ENCODE measurements around the gene IRAK1. TPM values are rescaled to one million over a fixed set of nuclear protein-coding genes. Genes with fewer than 3 reads are reported as not detected.
A peak's percentile ranks its signal among the peaks of the same experiment; 100 is the strongest.

Gene IRAK1
- total RNA-seq, 6 experiments from 2014 or later, result 103 to 133 (median 120) TPM

DNA sequence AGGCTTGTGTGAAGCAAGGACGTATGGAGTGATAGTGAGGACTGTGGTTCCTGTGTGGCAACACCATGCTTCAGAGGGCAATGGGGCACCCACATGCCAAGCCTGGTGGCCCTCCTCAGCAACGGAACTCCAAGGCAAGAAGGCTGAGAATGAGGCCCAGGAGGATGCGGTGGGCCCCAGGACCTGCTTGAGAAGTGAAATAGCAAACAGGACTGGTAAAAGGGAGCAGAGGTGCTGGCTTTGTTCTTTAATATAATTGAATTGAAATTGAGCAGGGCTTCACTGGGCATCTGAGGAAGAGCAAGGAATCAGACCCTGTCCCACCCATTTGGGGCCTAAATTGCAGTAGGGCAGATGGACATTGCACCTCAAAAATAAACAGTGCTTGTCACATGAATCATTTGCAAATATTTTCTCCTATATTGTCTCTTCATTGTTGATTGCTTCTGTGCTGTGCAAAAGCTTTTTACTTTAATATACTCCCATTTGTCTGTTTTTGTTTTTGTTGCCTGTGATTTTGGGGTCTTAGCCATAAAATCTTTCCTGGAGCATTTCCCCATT is 44.9 kb downstream of the IRAK1 start:
- DNase-seq, result no peak
- TF ChIP-seq, protein P1, sequence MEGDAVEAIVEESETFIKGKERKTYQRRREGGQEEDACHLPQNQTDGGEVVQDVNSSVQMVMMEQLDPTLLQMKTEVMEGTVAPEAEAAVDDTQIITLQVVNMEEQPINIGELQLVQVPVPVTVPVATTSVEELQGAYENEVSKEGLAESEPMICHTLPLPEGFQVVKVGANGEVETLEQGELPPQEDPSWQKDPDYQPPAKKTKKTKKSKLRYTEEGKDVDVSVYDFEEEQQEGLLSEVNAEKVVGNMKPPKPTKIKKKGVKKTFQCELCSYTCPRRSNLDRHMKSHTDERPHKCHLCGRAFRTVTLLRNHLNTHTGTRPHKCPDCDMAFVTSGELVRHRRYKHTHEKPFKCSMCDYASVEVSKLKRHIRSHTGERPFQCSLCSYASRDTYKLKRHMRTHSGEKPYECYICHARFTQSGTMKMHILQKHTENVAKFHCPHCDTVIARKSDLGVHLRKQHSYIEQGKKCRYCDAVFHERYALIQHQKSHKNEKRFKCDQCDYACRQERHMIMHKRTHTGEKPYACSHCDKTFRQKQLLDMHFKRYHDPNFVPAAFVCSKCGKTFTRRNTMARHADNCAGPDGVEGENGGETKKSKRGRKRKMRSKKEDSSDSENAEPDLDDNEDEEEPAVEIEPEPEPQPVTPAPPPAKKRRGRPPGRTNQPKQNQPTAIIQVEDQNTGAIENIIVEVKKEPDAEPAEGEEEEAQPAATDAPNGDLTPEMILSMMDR (IDR thresholded peaks at IDR 0.05), result no peak
- Mint-ChIP-seq H3K36me3 (ENCODE audit: low read depth) (peaks cover 4% of the 10 kb centered on the region), H3K9me3 (no peaks in the 10 kb centered on the region), H3K4me1 (ENCODE audit: low read depth) (peaks cover 13% of the 10 kb centered on the region; the same call in 1 of the 2 replicates), H3K4me3 (no peak overlapping the region), H3K27ac (no peak overlapping the region), H3K27me3 (ENCODE audit: insufficient read depth) (peaks cover 2% of the 10 kb centered on the region)

GRCh38 chrX:153974003-153974725 is 45.5 kb downstream of the IRAK1 start:
- H3K9me3 Mint-ChIP-seq, result no peaks in the 10 kb centered on the region
- no peak for DNase-seq
- TF ChIP-seq, protein P1 (IDR thresholded peaks at IDR 0.05), result no peak

DNA sequence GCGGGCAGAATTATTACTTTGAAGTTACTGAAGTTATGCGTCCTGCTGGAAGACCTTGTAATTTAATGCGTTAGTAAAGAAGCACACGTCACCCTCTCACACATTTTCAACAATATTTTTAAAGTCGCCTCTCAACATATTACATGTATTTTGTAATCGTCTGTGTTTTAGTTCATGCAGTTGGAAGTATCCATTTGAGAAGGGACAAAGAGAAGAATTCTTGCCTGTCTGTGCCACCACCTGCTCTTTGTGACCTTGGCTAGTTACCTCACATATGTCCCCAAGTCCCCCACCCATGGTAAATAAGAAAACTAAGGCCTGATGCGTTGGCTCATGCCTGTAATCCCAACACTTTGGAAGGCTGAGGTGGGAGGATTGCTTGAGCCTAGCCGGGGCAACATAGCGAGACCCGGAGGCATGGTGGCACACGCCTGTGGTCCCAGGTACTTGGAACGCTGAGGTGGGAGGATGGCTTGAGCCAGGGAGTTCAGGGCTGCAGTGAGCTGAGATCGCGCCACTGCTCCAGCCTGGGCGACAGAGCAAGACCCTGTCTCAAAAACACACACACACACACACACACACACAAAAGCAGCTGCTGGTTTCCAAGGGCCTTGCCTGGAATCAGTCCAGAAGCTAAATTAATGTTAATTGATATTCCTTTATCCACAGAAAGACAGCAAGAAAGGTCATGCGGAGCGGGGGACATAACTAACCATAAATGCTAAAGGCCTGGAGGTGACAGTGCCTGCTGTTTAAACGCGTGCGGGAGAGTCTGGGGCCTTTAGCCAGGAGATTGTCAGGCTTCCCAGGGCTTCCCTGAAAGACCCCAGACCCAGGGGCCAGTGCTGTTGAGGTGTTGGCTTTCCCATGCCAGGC is 46.3 kb downstream of the IRAK1 start:
- DNase-seq, result no peak
- Mint-ChIP-seq H3K27ac (peak overlapping the region; percentile 93), H3K4me3 (peak overlapping the region; percentile 90), H3K27me3 (ENCODE audit: insufficient read depth) (peaks cover 2% of the 10 kb centered on the region), H3K9me3 (no peaks in the 10 kb centered on the region), H3K36me3 (ENCODE audit: low read depth) (peaks cover 8% of the 10 kb centered on the region), H3K4me1 (ENCODE audit: low read depth) (peaks cover 15% of the 10 kb centered on the region)
- TF ChIP-seq, protein P1 (IDR thresholded peaks at IDR 0.05), result no peak

More at GRCh38 chrX:153974003-153974725, 45.5 kb downstream of the IRAK1 start:
- H3K4me3 Mint-ChIP-seq, result no peak overlapping the region
- H3K27me3 Mint-ChIP-seq (ENCODE audit: insufficient read depth), result peaks cover 2% of the 10 kb centered on the region
- H3K36me3 Mint-ChIP-seq (ENCODE audit: low read depth), result peaks cover 8% of the 10 kb centered on the region
- peaks cover 13% of the 10 kb centered on the region; the same call in 1 of the 2 replicates for H3K4me1 Mint-ChIP-seq (ENCODE audit: low read depth)
- peak overlapping the region; percentile 54; the same call in 1 of the 2 replicates for H3K27ac Mint-ChIP-seq

GRCh38 chrX:153972368-153973126 is 47.2 kb downstream of the IRAK1 start, which contains the start of gene TMEM187:
Gene TMEM187, plus strand, starts transcription at chrX:153972754. Its CDS starts 9,309 bp downstream, at chrX:153982063.
- H3K27me3 Mint-ChIP-seq (ENCODE audit: insufficient read depth), result peaks cover 2% of the 10 kb centered on the region
- H3K4me3 Mint-ChIP-seq, result peak within 1 kb of the TSS; percentile 99
- DNase-seq, result peak; percentile 74
- peak within 1 kb of the TSS; percentile 100 for H3K27ac Mint-ChIP-seq
- H3K4me1 Mint-ChIP-seq (ENCODE audit: low read depth), result peaks cover 23% of the 10 kb centered on the region
- peaks cover 10% of the 10 kb centered on the region for H3K36me3 Mint-ChIP-seq (ENCODE audit: low read depth)
- TF ChIP-seq, protein P1 (IDR thresholded peaks at IDR 0.05), result no peak
- H3K9me3 Mint-ChIP-seq, result no peaks in the 10 kb centered on the region
